NCI-H1092 (cell line): Measurements from ENCODE around the gene COPS7A.

ENCODE experiments used
- DNase-seq: peaks from one replicate; lab custom pipeline; 2025; lab: John Stamatoyannopoulos, UW

COPS7A gene

GRCh38 chr12:6770094-6770493, 46.2 kb downstream of the COPS7A start:
- no peak for DNase-seq

DNA sequence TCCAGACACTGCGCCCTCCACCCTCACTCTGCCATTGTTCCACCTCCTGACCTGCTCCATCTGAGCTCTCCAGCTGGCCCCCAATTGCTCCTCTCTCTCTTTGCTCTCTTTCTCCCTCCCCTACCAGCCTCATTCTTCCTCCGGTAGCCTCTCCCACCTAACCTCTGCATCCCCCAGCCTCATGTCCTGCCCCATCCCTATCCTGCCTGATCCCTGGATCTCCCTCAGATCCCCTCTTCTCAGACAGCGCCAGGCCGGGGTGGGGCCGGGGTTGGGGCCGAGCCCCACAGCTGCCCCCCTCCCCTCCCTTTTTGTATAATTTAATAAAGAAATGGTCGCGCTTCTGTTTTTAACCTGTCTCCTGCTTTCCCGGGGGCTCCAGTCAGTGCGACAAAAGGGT, 46.8 kb downstream of the COPS7A start:
- DNase-seq, result no peak

DNA sequence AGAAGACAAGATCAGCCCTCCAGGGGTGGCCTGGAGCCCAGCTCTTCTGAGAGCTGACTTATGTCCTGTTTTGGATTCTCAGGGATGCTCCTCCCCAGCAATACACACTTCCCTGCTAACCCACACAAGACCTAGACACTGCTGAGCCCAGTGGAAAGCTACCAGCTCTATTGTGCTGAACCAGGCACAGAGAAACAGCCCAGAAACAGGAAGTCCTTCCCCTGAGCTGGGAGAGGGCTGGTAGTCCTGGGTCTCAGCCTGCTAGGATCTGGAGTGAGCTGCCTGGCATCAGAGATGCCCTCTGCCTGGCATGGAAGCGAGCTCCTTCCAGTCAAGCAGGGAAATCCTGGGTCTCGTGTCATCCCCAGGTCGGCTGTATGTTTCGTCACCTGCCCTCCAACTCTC, 47.2 kb downstream of the COPS7A start:
- no peak for DNase-seq

- no peak for DNase-seq
Measured at GRCh38 chr12:6771509-6772330, 47.9 kb downstream of the COPS7A start.

GRCh38 chr12:6772331-6772695, 48.5 kb downstream of the COPS7A start, which contains the start of gene LAG3:
Gene LAG3, plus strand, starts transcription at chr12:6772520. Its CDS starts 333 bp downstream, at chr12:6772853.
- no peak for DNase-seq

GRCh38 chr12:6772726-6773589, 49.1 kb downstream of the COPS7A start:
- no peak for DNase-seq

DNA sequence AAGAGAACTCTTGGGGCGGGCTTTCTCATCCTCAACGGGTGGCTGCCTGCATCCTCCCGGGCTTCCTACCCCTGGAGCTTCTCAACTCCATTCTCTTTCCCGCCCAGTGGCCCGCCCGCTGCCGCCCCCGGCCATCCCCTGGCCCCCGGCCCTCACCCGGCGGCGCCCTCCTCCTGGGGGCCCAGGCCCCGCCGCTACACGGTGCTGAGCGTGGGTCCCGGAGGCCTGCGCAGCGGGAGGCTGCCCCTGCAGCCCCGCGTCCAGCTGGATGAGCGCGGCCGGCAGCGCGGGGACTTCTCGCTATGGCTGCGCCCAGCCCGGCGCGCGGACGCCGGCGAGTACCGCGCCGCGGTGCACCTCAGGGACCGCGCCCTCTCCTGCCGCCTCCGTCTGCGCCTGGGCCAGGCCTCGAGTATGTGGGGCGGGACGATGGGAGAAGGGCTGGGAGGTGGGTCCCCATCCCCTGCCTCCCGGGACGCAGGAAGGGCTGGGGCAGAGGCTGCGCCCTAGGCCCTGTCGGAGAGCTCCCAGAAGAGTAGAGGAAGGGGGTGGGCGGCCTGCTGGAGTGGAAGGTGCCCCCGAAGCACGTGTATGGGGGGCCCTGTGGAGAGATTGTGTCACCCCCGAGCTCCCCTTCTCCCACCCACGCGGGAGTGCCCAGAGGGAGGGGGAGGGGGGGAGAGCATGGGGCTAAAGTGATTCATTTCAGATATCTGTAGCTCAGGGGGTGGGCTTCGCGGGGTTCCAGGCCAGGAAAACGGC, 49.9 kb downstream of the COPS7A start:
- DNase-seq, result no peak

- DNase-seq, result no peak
Measured at GRCh38 chr12:6774499-6775062, 50.7 kb downstream of the COPS7A start.

- no peak for DNase-seq
Measured at GRCh38 chr12:6775185-6776174, 51.6 kb downstream of the COPS7A start.

DNA sequence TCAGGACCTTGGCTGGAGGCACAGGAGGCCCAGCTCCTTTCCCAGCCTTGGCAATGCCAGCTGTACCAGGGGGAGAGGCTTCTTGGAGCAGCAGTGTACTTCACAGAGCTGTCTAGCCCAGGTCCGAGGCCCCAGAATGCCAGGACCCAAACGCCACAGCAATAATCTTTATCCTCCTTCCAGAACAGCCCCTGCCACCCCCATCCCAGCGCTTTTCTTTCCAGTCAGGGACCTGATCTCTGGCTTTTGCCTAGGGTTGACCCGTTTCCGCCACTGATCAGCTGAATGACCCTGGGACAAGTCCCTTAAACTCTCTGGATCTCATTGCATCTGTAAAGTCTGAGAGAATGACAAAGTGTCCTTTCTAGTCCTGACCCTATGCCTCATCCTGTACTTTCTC, 53.5 kb downstream of the COPS7A start:
- DNase-seq, result no peak

DNA sequence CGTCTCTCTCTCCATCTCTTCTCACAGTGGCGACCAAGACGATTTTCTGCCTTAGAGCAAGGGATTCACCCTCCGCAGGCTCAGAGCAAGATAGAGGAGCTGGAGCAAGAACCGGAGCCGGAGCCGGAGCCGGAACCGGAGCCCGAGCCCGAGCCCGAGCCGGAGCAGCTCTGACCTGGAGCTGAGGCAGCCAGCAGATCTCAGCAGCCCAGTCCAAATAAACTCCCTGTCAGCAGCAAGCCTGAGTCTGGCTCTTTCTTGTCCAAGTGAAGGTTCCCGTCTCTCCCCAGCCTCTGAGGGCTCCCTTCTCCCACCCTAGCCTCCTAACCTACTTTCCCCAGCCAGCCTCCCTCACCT, 54.3 kb downstream of the COPS7A start:
- DNase-seq, result no peak

DNA sequence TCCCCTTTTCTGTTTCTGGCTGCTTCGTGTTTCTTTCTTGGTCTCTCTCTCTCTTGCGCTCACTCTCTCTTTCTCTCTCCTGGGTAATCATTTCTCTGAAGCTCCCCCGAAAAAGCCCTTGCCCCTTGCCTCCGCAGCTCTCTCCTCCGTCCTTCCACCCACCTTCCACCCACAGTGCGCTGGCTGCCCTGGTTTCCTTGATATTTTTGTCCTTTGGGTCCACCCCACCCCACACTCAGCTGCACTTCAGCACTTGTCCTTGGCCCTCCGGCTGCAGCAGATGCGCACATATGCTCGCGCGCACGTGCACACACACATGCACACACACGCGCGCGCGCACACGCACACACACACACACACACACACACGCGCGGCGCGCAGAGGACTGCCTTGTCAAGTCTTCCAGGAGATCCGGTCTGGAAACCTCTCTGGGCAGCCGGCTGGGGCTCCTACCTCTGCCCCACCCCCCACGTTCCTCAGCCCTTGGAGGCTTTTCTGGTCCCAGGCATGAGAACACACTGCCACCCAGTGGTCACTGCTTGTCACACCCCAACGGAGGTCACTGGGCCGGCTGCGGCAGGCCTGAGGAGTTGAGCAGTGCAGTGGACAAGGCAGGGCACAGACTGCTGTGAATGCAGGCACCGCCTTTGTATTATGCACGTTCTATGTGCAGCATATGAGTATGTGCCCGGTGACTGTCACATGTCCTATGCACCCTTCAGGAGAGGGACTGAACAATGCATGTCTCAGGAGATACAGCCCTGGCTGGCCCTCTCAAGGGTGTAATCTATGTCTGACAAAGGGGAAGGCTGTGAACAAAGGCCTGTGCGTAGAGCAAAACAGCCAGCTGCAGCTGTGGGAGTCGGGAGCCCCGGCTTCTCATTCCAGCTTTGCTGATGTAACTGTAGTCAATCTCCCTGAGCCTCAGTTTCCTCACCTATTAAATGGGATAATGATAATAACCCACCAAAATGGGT, 55.0 kb downstream of the COPS7A start:
- peak; percentile 81 for DNase-seq

GRCh38 chr12:6779708-6780432, 56.0 kb downstream of the COPS7A start:
- no peak for DNase-seq

DNA sequence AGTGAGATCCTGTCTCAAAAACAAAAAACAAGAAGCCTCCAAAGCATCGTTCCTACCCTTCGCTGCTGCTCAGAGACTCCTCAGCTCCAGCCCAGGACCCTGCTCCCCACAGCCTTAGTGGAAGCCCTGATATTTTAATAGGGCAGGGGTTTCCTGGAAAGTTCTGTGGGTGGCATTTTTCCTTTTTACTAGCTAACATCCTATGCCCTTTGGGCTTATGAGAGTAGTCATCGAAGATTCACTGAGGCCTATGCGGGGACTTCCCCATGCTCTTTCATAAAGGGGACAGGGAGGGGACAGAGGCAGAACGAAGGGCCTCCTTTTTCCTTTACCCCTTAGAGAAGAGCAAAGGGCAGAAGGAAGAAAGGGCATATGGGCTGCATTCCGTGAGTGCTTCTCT, 56.7 kb downstream of the COPS7A start:
- DNase-seq, result no peak
